22Rv1 (cell line): ENCODE measurements around the gene GXYLT2.

Experiments used
- ZFX ChIP-seq: fragments of 450-650 bp; IDR thresholded peaks from 2 replicates; pipeline ENCODE4 v1.6.1; 2017; ENCODE audit warnings: antibody characterized with exemption, borderline replicate concordance
- TF ChIP-seq, protein P1 (sequence below): fragments of 450-650 bp; IDR thresholded peaks from 2 replicates; pipeline ENCODE4 v1.5.1; 2017; ENCODE audit warnings: mild to moderate bottlenecking

DNA sequence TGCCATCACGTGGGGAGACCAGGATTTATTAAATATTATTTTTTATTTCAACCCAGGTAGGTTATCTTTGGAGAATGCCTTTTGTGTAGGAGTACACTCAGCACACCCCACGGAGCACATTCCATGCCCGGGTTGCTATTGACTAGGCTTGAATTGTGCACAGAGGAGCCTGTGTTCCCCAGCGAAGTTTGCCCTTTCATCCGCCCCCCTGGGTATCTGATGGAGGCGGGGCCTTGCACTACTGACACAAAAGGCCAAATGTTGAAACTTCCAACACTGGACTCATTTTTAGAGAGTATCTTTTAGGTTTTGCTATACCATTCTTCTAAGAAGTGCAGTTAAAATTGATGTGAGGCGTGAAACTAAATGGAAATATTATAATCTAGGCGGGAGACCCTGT lies 69.5 kb downstream of the GXYLT2 start:
- TF ChIP-seq, protein P1, sequence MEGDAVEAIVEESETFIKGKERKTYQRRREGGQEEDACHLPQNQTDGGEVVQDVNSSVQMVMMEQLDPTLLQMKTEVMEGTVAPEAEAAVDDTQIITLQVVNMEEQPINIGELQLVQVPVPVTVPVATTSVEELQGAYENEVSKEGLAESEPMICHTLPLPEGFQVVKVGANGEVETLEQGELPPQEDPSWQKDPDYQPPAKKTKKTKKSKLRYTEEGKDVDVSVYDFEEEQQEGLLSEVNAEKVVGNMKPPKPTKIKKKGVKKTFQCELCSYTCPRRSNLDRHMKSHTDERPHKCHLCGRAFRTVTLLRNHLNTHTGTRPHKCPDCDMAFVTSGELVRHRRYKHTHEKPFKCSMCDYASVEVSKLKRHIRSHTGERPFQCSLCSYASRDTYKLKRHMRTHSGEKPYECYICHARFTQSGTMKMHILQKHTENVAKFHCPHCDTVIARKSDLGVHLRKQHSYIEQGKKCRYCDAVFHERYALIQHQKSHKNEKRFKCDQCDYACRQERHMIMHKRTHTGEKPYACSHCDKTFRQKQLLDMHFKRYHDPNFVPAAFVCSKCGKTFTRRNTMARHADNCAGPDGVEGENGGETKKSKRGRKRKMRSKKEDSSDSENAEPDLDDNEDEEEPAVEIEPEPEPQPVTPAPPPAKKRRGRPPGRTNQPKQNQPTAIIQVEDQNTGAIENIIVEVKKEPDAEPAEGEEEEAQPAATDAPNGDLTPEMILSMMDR, result no peak
- TF ChIP-seq ZFX, result no peak
